Hematopoietic multipotent progenitor cell treated with erythropoietin and hydrocortisone succinate and interleukin-3 and kit ligand, for 17 days (in vitro differentiated cells): ENCODE data around the gene GSC.
"Not testable (repeated sequence)": the region's sequence is repeated elsewhere in the genome, so short reads cannot be mapped to it uniquely, and the experiment has no call there.

Experiments
- DNase-seq: peaks from one replicate; pipeline ENCODE4 v3.0.0-alpha.2; 2015; ENCODE audit warnings: low spot score

Gene GSC

GRCh38 chr14:94746131-94746530 lies 23.8 kb downstream of the GSC start:
- no peak for DNase-seq

- DNase-seq = no peak
Measured at GRCh38 chr14:94738751-94739150, 31.2 kb downstream of the GSC start.

- no peak for DNase-seq
Measured at GRCh38 chr14:94738097-94738496, 31.8 kb downstream of the GSC start.

GRCh38 chr14:94728950-94729349 lies 41.0 kb downstream of the GSC start:
- DNase-seq = no peak

- DNase-seq = not testable (repeated sequence)
Measured at GRCh38 chr14:94728440-94728839, 41.5 kb downstream of the GSC start.

- not testable (repeated sequence) for DNase-seq
Measured at GRCh38 chr14:94726649-94727048, 43.3 kb downstream of the GSC start.

GRCh38 chr14:94724993-94725392 lies 44.9 kb downstream of the GSC start:
- no peak for DNase-seq

GRCh38 chr14:94722397-94722796 lies 47.5 kb downstream of the GSC start:
- no peak for DNase-seq
